ENCODE measurements around the gene DNAL1.

Gene DNAL1

DNA sequence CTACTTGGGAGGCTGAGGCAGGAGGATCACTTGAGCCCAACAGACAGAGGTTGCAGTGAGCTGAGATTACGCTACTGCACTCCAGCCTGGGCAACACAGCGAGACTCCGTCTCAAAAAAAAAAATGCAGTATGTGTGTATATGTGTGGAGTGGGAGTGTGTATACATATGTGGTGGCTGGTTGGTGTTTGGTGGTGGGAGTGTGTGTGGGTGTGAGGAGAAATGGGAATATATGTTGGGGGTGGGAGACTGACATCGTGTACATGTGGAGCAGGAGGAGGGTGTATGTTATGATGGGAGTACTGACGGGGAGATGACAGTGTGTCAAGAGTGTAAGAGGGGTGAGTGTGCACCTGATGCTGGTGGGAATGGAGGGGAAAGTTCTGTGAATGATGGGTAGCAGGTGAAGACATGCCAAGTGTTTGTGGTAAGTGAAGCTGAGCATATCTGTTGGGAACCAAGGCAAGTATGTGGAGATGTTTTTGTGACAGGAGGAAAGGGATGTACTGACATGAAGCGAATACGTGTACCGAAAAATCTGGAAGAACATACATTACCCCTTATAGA is 65.2 kb downstream of the DNAL1 start:
- no peak for DNase-seq

- DNase-seq, result no peak
These were observed 66.0 kb downstream of the DNAL1 start for GRCh38 chr14:73710737-73711136.

GRCh38 chr14:73712071-73712506 is 67.3 kb downstream of the DNAL1 start:
- DNase-seq, result peak; percentile 33

DNA sequence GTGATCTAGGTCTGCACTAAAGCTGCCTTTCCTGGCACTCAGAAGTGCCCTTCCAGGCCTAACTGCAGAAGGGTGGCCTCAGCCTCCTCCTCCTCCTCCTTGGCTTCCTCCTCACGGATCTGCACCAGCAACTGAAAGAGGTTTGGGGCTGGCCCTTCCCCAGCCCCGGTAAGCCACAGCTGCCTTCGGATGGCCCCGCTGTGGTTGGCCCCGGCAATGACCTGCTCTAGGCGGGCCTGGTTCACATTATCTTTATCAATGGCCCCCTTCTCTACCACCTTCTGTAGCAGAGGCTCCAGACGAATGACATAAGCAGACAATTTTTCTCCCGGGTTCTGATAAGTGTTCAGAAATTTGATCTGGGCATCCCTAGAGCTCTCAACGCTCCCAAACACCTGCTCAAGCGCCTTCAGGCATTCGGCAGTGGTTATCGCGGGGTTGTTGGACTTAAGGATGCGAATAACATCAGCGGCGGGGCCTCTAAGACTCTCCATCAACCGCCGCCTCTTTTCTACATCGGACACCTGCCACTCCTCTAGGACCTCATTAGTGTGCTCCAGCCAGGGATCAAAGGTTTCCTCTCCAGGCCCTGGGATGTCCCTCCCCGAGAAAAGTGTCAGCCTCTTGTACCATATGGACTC is 67.9 kb downstream of the DNAL1 start:
- DNase-seq, result peak; percentile 7

- no peak for DNase-seq
These were observed 68.5 kb downstream of the DNAL1 start for GRCh38 chr14:73713206-73713802.

- DNase-seq, result peak; percentile 80
These were observed 69.2 kb downstream of the DNAL1 start, which contains the start of gene PNMA1 for GRCh38 chr14:73713803-73714655. Gene PNMA1, minus strand, starts transcription at chr14:73714384. Its CDS starts 745 bp downstream, at chr14:73713639.

DNA sequence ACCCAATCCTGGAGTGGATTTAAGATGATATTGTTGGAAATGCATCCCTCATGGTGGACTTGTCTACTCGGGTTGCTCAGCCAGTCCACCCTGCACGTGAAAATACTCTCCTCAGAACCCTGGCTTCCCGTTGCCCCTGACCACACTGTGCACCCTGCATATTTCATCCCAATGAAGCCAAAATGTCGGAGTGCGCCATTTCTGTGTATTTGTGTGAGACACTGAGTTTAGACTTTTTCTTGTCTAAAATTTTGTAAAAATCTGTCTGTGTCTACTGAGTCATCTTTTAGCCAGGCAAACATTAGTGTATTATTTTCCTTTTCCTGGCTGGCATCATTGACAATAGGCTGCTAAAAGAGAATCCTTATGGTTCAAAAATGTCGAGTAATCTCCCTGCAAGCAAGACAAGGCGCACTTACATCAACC is 69.9 kb downstream of the DNAL1 start:
- DNase-seq, result no peak

DNA sequence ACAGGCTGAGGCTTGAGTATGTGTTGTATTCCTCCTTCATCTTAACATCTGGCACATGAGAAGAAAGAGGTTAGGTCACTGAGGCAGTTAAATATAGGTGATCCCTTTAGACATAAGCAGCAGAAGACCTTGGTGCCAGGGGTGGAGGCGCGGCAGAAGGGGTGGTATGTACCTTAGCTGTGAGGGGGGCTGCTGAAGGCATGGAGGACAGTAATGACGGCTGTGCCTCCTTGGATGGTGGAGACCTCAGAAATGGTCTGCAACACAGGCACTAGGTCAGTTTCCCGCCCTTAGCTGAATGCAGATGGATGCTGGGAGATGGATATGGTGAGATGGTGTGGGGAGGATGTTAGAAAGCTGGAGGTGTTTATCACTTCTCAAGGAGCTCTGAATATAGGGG is 70.9 kb downstream of the DNAL1 start:
- DNase-seq, result no peak

DNA sequence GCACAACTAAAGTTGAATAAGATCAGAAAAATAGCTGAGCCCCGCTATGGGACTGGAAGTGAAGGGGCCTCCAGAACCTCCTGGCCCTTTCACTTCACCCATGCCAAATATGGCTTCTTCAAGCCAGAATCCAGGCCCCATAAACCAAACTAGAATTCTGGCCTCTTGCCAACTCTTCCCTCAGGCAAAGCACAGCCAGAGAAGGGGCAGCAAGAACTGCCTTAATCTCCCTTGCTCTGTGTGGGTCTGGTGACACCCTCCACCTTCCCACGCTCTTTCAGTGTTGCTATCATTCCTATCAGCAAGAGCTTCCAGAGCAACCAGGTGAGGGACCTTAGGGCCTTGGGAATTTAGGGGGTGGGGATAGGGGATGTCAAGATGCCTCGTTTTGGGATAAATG is 72.5 kb downstream of the DNAL1 start:
- no peak for DNase-seq

DNA sequence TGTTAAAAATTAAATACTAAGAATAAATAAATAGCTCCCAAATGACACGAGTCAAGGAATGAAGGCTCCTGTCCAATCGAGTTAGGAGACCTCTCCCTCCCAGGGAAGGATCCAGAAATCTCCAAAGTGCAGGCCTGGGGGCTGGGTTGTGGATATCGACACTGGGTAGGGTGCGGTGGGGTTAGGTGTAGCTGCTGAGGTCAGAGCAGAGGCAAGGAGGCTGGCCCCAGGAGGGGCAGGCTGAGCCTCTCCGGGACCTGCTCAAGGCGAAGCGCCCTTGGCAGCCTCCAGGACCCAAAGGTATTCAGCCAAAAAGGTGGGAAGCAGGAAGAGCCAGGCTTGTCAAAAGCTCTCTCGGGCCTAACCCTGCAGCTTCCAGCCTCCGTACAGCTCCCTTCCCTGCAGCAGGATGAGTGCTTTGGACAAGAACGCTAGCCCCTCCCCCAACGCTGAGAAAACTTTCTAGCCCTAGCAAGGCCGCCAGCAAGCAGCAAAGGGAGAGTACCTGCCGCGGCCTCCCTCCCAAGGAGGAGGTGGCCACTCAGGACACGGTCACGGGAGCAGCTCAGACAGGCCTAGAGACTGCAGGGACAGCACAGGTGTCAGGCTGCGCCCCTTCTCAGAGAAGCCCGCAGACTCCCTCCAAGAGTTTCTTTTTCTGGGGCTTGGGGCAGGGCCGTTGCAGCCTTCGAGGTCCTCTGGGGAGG is 73.1 kb downstream of the DNAL1 start:
- no peak for DNase-seq

DNA sequence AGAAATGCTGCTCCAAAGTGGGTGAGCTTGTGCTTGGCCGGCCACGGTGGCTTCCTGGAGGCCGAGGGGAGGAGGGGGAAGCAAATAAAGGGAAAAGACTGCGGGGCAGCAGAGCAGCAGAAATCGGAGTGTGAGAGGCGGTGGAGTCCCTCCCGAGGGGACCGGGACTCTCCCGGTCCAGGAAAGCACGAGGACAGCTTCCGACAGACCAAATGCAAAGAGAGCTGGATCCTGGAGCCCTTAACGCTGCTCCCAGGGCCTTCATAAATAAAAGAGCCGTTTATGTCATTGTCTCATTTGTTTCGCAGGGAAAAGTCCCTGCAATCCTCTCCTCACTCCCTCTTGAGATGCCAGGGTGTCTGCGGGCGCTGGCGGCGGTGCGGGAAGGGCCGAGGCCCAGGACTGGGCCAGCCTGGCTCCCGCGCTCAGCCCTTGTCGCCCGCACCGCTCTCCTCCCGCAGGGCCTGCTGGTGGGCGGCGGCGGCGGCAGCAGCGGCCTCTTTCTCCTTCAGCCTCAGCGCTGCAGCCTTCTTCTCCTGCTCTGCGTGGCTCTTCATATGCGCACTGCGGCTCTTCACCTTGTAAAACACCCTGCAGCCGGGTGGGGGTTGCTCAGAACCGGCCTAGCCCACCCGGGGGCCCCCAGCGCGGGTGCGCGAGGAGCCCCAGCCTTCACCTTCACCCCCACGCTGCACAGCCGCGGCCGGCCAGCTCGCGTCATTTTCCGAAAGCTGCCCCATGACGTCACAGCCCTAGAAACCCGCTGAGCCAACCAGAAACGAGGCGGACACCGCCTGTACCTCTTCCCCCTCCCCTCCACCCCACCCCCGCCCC is 73.8 kb downstream of the DNAL1 start:
- no peak for DNase-seq

DNA sequence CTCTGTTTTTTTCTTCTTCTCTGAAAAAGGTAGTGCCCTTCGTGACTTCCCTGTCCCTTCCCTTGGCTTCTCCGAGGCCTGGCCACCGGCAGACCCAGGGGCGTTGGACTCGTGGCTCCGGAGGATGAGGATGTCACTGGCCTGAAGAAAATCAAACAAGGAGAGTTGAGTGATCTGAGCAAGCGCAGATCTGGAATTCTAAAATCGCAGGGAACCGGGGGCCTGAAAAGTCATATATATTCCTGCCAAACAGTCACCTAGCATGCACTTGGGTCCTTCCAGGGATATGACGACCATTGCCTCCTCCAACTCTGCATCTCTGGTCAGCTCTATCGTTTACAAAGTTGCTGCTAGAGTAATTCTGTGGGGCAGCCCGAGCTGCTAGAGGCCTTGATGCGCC is 74.6 kb downstream of the DNAL1 start:
- DNase-seq, result no peak

- DNase-seq, result no peak
These were observed 75.0 kb downstream of the DNAL1 start for GRCh38 chr14:73719791-73720190.

DNA sequence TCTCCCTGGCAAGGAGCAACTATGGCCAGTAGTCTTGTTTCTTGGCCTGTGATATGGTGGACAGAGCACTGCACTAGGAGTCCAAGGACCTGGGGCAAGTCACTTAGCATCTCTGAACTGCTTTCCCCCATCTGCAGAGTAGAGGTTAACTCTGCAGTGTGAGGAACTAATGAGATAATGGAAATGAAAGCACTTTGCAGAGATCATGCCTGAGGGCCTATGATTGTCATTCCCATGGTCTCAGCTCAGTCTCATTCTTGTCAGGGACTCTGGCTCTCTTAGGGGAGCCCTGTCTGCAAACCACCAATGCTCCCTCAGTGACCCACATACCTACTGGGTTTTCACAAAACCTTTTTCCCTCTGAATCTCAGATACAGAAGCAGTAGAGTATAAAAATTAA is 75.8 kb downstream of the DNAL1 start:
- no peak for DNase-seq

- DNase-seq, result no peak
These were observed 76.5 kb downstream of the DNAL1 start for GRCh38 chr14:73721101-73721821.

DNA sequence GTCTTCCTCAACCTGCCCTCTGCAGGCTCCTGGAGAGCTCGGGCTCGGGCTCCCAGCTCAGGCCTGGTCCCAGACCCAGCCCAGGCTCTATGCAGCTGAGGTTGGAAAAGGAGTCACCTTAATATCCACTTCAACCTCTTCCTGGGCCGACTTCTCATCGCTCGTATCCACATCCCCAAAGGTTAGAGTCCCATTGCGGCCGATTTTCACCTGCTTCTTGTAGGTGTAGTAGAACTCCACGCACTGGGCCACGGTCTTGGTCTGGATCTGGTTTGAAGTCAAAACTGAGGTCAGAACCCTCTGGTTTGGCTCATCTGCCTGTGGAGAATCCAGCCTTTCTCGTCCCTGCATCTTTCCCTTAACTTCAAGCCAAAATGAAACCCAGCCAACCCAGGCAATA is 77.8 kb downstream of the DNAL1 start:
- no peak for DNase-seq

GRCh38 chr14:73723406-73723796 is 78.6 kb downstream of the DNAL1 start:
- DNase-seq, result peak; percentile 32

DNA sequence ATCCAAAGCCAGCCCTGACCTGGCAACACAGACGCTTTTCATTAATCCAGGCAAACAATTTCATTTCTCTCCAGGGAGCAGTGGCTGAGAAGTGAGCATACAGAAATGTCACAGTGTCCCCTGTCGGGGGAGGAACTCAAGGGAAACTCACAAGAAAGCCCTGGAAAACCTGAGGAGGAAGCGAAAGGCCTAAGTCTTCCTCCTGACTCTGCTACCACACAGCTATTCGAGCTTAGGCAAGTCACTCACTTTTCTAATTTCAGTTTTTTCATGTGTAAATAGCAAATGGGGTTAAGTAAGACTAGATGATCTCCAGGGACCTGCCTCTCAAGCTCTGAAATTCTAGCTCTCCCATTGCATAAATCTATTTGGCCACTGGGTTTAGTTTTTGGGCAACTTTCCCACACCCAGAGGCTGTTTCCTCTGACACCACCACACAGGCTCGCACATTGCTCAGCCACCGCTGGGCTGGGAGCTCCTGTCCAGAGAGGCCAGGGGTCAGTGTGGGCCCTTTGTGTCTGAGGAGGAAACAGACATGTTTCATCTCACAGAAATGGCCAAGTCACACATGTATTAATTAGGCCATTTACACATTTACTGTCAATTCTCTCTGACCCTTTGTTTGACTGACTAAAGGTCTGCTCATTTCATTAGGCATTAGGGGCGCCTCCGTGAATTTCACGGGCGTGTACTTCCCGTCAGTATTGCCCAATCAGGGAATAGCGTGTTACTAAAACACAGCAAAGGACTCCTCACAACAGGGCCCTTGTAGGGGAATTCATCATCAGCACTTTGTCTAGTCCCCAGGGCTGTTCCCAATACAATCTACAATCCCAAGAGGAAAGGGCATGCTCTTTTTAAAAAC is 79.2 kb downstream of the DNAL1 start:
- DNase-seq, result no peak

DNA sequence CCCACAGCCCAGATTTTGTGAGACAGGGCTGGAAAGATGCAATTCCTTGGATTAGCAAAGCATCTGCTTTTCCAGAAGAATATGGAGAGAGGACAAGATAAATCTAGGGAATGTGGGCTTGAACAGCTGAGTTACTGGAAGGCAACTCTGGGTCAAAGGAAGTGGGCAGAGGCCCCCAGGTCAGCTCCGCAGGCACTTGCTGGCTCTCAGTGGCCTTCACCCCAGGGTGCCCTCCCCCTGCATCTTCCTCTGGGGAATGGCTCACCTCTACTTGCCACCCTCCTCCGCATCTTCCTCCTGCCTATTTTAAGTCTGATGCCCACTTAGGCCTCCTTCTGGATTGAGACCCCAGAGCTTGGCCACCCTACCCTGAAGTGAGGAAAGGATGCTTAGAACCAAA is 79.9 kb downstream of the DNAL1 start:
- DNase-seq, result no peak

Data from CD4-positive, alpha-beta T cell treated with Interleukin-4 for 4 hours (primary cell).